ENCODE results near the gene ZNF462.
A peak's percentile ranks its signal among the peaks of the same experiment; 100 is the strongest.

Gene ZNF462

GRCh38 chr9:107020040-107020530, 157.1 kb downstream of the ZNF462 start:
- DNase-seq = no peak

- no peak for DNase-seq
These were observed 161.2 kb downstream of the ZNF462 start for GRCh38 chr9:107024193-107024592.

- DNase-seq = no peak
These were observed 162.5 kb downstream of the ZNF462 start for GRCh38 chr9:107025260-107026035.

- no peak for DNase-seq
These were observed 166.2 kb downstream of the ZNF462 start for GRCh38 chr9:107029146-107029545.

- DNase-seq = no peak
These were observed 171.0 kb downstream of the ZNF462 start for GRCh38 chr9:107033966-107034365.

- DNase-seq = no peak
These were observed 171.9 kb downstream of the ZNF462 start for GRCh38 chr9:107034831-107035230.

GRCh38 chr9:107036367-107036766, 173.4 kb downstream of the ZNF462 start:
- DNase-seq = no peak

GRCh38 chr9:107039542-107039941, 176.6 kb downstream of the ZNF462 start:
- no peak for DNase-seq

- no peak for DNase-seq
These were observed 179.6 kb downstream of the ZNF462 start for GRCh38 chr9:107042606-107043005.

GRCh38 chr9:107043886-107044285, 180.9 kb downstream of the ZNF462 start:
- DNase-seq = peak; percentile 34

GRCh38 chr9:107044872-107045271, 181.9 kb downstream of the ZNF462 start:
- DNase-seq = no peak

- no peak for DNase-seq
These were observed 183.7 kb downstream of the ZNF462 start for GRCh38 chr9:107046692-107047091.

- no peak for DNase-seq
These were observed 186.3 kb downstream of the ZNF462 start for GRCh38 chr9:107049046-107049802.

GRCh38 chr9:107049803-107050184, 186.8 kb downstream of the ZNF462 start:
- DNase-seq = no peak

- no peak for DNase-seq
These were observed 188.4 kb downstream of the ZNF462 start for GRCh38 chr9:107051392-107051791.

- no peak for DNase-seq
These were observed 191.2 kb downstream of the ZNF462 start for GRCh38 chr9:107054146-107054545.

GRCh38 chr9:107059220-107059619, 196.3 kb downstream of the ZNF462 start:
- no peak for DNase-seq

GRCh38 chr9:107060062-107060461, 197.1 kb downstream of the ZNF462 start:
- DNase-seq = no peak
